ENCODE measurements around the gene ZFPM1. TPM values are rescaled to one million over a fixed set of nuclear protein-coding genes. Genes with fewer than 3 reads are reported as not detected.

Gene ZFPM1
- total RNA-seq, 4 donors from 2014 or later, result 4.2 to 9.3 (median 5.1) TPM

DNA sequence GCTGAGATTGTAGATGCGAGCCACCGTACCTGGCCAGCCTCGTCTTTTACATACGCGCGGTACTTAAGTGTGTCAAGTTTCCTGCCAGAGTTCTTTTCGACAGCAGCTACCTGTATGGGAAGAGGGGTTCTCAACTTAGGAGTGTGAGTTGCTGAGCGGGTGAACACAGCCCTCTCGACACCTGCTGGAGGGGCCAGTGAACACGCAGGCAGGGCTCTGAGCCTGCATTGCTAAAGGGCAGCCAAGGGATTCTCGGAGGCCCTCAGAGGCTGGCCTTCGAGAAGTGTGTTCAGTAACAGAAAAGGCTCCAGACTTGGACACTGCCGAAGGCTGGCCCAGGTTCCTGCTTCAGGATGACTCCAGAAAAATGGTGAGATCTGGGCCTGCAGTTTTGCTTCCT, 123.2 kb downstream of the ZFPM1 start:
- H3K36me3 ChIP-seq, result peaks cover 69% of the 10 kb centered on the region
- 94% methylated on average over 11 of the region's 13 CpGs for WGBS
- no peak overlapping the region for H3K27ac ChIP-seq
- DNase-seq (ENCODE audit: low spot score in 2 of 2), result no peak
- no peak overlapping the region for H3K4me3 ChIP-seq
- H3K9me3 ChIP-seq, result no peaks in the 10 kb centered on the region
- TF ChIP-seq POLR2AphosphoS5 (IDR thresholded peaks at IDR 0.05), result no peak
- TF ChIP-seq EP300 (IDR thresholded peaks at IDR 0.05), result no peak
- TF ChIP-seq POLR2A (IDR thresholded peaks at IDR 0.05), result no peak
- TF ChIP-seq, protein P1, sequence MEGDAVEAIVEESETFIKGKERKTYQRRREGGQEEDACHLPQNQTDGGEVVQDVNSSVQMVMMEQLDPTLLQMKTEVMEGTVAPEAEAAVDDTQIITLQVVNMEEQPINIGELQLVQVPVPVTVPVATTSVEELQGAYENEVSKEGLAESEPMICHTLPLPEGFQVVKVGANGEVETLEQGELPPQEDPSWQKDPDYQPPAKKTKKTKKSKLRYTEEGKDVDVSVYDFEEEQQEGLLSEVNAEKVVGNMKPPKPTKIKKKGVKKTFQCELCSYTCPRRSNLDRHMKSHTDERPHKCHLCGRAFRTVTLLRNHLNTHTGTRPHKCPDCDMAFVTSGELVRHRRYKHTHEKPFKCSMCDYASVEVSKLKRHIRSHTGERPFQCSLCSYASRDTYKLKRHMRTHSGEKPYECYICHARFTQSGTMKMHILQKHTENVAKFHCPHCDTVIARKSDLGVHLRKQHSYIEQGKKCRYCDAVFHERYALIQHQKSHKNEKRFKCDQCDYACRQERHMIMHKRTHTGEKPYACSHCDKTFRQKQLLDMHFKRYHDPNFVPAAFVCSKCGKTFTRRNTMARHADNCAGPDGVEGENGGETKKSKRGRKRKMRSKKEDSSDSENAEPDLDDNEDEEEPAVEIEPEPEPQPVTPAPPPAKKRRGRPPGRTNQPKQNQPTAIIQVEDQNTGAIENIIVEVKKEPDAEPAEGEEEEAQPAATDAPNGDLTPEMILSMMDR (IDR thresholded peaks at IDR 0.05), result no peak
- peaks cover 6% of the 10 kb centered on the region for H3K4me1 ChIP-seq
- no peaks in the 10 kb centered on the region for H3K27me3 ChIP-seq

GRCh38 chr16:88577166-88577565, 124.1 kb downstream of the ZFPM1 start:
- Histone ChIP-seq H3K27ac (no peak overlapping the region), H3K27me3 (no peaks in the 10 kb centered on the region), H3K9me3 (no peaks in the 10 kb centered on the region), H3K4me3 (no peak overlapping the region), H3K4me1 (no peaks in the 10 kb centered on the region), H3K36me3 (peaks cover 76% of the 10 kb centered on the region)
- WGBS, result 93% methylated on average over 20 of the region's 20 CpGs
- no peak for DNase-seq (ENCODE audit: low spot score in 2 of 2)
- TF ChIP-seq EP300 (IDR thresholded peaks at IDR 0.05) (no peak), POLR2AphosphoS5 (IDR thresholded peaks at IDR 0.05) (no peak), POLR2A (IDR thresholded peaks at IDR 0.05) (no peak)
- TF ChIP-seq, protein P1 (IDR thresholded peaks at IDR 0.05), result no peak

DNA sequence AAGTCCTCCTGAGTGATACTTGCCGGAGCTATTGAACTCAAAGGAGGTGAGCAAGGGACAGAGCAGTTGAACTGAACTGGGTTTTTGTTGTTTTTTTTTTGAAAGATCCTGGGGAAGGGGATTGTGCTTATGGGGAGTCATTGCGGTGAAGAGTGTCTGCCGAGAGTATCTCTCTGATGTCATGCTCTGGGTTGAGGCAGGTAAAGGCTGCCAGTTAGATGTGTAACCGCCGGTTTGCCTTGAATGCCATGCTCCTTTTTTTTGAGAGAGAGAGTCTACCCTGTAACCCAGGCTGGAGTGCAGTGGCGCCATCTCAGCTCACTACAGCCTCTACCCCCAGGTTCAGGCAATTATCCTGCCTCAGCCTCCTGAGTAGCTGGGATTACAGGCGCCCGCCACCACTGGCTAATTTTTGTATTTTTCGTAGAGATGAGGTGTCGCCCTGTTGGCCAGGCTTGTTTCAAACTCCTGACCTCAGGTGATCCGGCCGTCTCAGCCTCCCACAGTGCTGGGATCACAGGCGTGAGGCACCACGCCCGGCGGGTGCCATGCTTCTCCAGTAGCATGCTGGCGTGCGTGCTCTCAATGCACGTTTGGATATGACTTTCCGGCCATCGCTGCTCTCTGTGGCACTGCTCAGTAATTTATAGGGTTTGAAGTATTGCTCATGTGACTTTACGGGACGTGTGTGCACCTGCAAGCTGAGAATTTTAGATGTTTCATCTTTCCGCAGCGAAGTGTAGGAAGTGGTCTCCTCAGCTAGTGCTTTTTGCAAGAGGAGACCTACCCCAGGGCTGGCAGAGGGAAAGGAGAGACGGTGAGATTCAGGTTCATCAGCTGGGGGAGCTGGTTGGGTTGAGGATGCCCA, 125.6 kb downstream of the ZFPM1 start:
- no peaks in the 10 kb centered on the region for H3K27me3 ChIP-seq
- H3K36me3 ChIP-seq, result peaks cover 81% of the 10 kb centered on the region
- H3K4me1 ChIP-seq, result no peaks in the 10 kb centered on the region
- H3K27ac ChIP-seq, result no peak overlapping the region
- 91% methylated on average over 26 of the region's 26 CpGs for WGBS
- TF ChIP-seq POLR2A (IDR thresholded peaks at IDR 0.05) (no peak), POLR2AphosphoS5 (IDR thresholded peaks at IDR 0.05) (no peak), EP300 (IDR thresholded peaks at IDR 0.05) (no peak)
- TF ChIP-seq, protein P1 (IDR thresholded peaks at IDR 0.05), result no peak
- no peaks in the 10 kb centered on the region for H3K9me3 ChIP-seq
- DNase-seq (ENCODE audit: low spot score in 2 of 2), result no peak
- H3K4me3 ChIP-seq, result no peak overlapping the region

DNA sequence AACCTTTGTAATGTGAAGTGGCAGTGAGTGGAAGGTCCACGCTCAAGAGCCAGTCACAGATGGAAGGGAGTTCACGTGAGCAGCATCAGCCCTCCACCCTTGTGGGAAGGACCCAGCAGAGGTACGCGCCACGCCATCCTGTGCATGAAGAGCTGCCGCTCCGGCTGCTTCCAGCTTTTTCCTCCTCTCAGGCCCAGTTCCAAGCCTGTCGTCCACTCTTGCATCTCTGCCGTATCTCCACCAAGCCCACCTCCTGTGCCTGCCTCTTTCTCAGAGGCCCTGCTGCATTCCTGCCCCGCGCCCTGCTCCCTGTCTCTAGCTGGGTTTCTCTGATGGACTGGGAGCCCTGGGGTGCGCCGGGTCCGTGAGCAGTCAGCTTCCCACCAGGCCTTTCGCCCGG, 127.3 kb downstream of the ZFPM1 start:
- 91% methylated on average over 14 of the region's 16 CpGs for WGBS
- Histone ChIP-seq H3K4me1 (no peaks in the 10 kb centered on the region), H3K27me3 (no peaks in the 10 kb centered on the region), H3K36me3 (peaks cover 76% of the 10 kb centered on the region), H3K27ac (no peak overlapping the region), H3K4me3 (no peak overlapping the region), H3K9me3 (no peaks in the 10 kb centered on the region)
- TF ChIP-seq POLR2A (IDR thresholded peaks at IDR 0.05), result no peak
- TF ChIP-seq POLR2AphosphoS5 (IDR thresholded peaks at IDR 0.05), result no peak
- TF ChIP-seq, protein P1 (IDR thresholded peaks at IDR 0.05), result no peak
- TF ChIP-seq EP300 (IDR thresholded peaks at IDR 0.05), result no peak
- DNase-seq (ENCODE audit: low spot score in 2 of 2), result no peak

DNA sequence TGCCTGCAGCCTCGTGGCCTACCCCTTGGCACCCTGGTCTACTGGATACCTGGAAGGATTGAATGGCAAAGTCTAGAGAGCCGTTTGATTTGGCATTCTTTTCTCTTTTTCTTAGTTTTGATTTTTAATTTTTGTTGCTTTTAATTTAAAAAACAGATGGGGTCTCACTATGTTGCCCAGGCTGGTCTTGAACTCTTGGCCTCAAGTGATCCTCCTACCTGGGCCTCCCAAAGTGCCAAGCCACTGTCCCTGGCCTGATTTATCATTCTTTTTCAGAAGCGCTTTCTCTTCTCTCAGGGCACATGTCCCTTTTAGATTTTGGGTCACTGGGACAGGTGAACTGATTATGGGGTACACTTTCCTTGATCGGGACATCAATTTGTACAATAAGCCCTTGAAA, 128.0 kb downstream of the ZFPM1 start:
- Histone ChIP-seq H3K27ac (no peak overlapping the region), H3K4me1 (no peaks in the 10 kb centered on the region), H3K27me3 (no peaks in the 10 kb centered on the region), H3K36me3 (peaks cover 74% of the 10 kb centered on the region), H3K9me3 (no peaks in the 10 kb centered on the region), H3K4me3 (no peak overlapping the region)
- no peak for DNase-seq (ENCODE audit: low spot score in 2 of 2)
- WGBS, result 86% methylated on average over 4 of the region's 4 CpGs
- TF ChIP-seq POLR2AphosphoS5 (IDR thresholded peaks at IDR 0.05) (no peak), EP300 (IDR thresholded peaks at IDR 0.05) (no peak), POLR2A (IDR thresholded peaks at IDR 0.05) (no peak)
- TF ChIP-seq, protein P1 (IDR thresholded peaks at IDR 0.05), result no peak

All from suprapubic skin (tissue), 4 donors.